Tibial nerve (tissue), 4 donors: Measurements from ENCODE around the gene FSD2. TPM values are rescaled to one million over a fixed set of nuclear protein-coding genes. Genes with fewer than 3 reads are reported as not detected.

Experiments
- DNase-seq, 2 donors: peaks; one replicate each; pipeline ENCODE4 v3.0.0-alpha.2; 2019; ENCODE audit warnings: low spot score in 2 of 2
- H3K27ac ChIP-seq, 4 donors: fragments of 200-600 bp; sonication (generic) in 3 of 4; one replicate each; pipeline ENCODE4 v1.5.1; 2017 to 2019; ENCODE audit warnings: mild to moderate bottlenecking in 1 of 4
- H3K27me3 ChIP-seq, 2 donors: fragments of 200-600 bp; sonication (generic) in 1 of 2; one replicate each; pipeline versions ENCODE4 v1.5.1 to v1.6.0; 2017 to 2019
- H3K36me3 ChIP-seq, 3 donors: fragments of 200-600 bp; sonication (generic); one replicate each; pipeline ENCODE4 v1.5.1; 2018 to 2019
- H3K4me1 ChIP-seq, 4 donors: fragments of 200-600 bp; sonication (generic) in 3 of 4; one replicate each; pipeline ENCODE4 v1.5.1; 2017 to 2019
- H3K4me3 ChIP-seq, 4 donors: fragments of 200-600 bp; sonication (generic) in 3 of 4; one replicate each; pipeline ENCODE4 v1.5.1; 2017 to 2019; ENCODE audit warnings: mild to moderate bottlenecking in 1 of 4, moderate library complexity in 1 of 4
- H3K9me3 ChIP-seq, 4 donors: fragments of 200-600 bp; sonication (generic) in 3 of 4; one replicate each; pipeline ENCODE4 v1.5.1; 2017 to 2019
- EP300 ChIP-seq, 2 donors: sonication (generic); formaldehyde crosslinking; IDR thresholded peaks; one replicate each; pipeline ENCODE4 v1.6.1; 2017; ENCODE audit warnings: antibody characterized with exemption in 2 of 2, mild to moderate bottlenecking in 1 of 2
- POLR2A ChIP-seq, 2 donors: fragments of 450-650 bp; IDR thresholded peaks; one replicate each; pipeline ENCODE4 v1.6.1; 2017; ENCODE audit warnings: antibody characterized with exemption in 2 of 2, mild to moderate bottlenecking in 2 of 2, moderate library complexity in 2 of 2
- WGBS, 2 donors: methylation state at CpG; one replicate each; pipeline ENCODE4 v1.1.5; 2018; 5-methylcytosine and 5-hydroxymethylcytosine counted together
- total RNA-seq, 4 donors: library from RNA; depleted of rRNA; stranded (reverse); fragments of >200 nt; gene quantifications; one replicate each; pipeline ENCODE4 v1.1.0, GENCODE V29; 2016
- TF ChIP-seq, protein P1 (sequence below), 5 experiments: fragments of 200-600 bp in 3 of 5; fragments of 450-650 bp in 2 of 5; sonication (generic) in 3 of 5; IDR thresholded peaks; one replicate each; pipeline ENCODE4 v1.5.1; 2016 to 2019; ENCODE audit warnings: antibody characterized with exemption in 5 of 5, mild to moderate bottlenecking in 3 of 5, moderate library complexity in 2 of 5

FSD2 gene, protein sequence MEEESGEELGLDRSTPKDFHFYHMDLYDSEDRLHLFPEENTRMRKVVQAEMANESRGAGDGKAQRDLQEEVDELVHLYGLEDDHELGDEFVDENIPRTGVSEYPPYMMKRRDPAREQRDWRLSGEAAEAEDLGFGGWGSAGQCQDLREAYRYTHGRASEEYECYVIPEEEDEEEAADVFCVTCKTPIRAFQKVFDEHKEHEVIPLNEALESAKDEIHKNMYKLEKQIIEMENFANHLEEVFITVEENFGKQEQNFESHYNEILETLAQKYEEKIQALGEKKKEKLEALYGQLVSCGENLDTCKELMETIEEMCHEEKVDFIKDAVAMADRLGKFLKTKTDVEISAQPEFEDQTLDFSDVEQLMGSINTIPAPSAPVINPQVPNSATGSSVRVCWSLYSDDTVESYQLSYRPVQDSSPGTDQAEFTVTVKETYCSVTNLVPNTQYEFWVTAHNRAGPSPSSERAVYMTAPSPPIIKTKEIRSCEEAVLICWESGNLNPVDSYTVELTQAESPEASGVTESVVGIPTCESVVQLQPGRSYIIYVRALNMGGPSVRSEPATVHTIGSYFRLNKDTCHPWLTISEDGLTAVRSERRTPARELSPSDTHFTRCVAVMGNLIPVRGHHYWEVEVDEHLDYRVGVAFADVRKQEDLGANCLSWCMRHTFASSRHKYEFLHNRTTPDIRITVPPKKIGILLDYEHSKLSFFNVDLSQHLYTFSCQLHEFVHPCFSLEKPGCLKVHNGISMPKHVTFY
- under 1 TPM in 1 of 4 donors, not detected in 3; 0.20 TPM for total RNA-seq

DNA sequence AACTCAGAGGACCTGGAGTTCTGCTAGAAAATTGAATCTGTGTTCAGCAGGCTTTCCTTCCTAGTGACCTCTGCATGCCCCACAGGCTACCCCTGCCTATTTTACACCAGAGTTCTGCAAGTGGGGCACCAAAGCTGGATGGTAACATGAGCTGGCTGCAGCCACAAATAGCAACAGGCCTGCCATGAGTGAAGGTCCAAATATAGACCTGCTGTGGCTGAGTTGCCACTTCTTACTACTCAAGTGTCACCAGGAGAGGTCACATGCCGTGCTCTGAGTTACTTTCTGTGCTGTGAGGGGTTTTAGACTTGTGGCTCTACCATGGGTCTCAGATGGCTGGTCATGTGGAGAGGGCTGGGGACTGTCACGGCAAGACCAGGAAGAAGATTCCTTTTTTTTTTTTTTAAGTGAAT lies at the start of gene FSD2:
TSS of gene FSD2 (minus strand) at position 76 of the 413 bp plus-strand sequence. CDS start 18,679 bp downstream, outside the sequence.
- no peak within 1 kb of the TSS for H3K4me3 ChIP-seq
- DNase-seq, result no peak
- no peaks in the 10 kb centered on the region for H3K9me3 ChIP-seq
- peaks cover 0 to 15% (median 0%) of the 10 kb centered on the region in 3 donors for H3K36me3 ChIP-seq
- WGBS, 2 donors, result 48 to 52% methylated on average over 2 of the region's 2 CpGs
- peaks cover 0 to 12% (median 0%) of the 10 kb centered on the region in 4 donors for H3K4me1 ChIP-seq
- H3K27ac ChIP-seq, result no peak within 1 kb of the TSS
- no peak for TF ChIP-seq POLR2A (IDR thresholded peaks at IDR 0.05)
- no peak for TF ChIP-seq EP300 (IDR thresholded peaks at IDR 0.05)
- TF ChIP-seq, protein P1, sequence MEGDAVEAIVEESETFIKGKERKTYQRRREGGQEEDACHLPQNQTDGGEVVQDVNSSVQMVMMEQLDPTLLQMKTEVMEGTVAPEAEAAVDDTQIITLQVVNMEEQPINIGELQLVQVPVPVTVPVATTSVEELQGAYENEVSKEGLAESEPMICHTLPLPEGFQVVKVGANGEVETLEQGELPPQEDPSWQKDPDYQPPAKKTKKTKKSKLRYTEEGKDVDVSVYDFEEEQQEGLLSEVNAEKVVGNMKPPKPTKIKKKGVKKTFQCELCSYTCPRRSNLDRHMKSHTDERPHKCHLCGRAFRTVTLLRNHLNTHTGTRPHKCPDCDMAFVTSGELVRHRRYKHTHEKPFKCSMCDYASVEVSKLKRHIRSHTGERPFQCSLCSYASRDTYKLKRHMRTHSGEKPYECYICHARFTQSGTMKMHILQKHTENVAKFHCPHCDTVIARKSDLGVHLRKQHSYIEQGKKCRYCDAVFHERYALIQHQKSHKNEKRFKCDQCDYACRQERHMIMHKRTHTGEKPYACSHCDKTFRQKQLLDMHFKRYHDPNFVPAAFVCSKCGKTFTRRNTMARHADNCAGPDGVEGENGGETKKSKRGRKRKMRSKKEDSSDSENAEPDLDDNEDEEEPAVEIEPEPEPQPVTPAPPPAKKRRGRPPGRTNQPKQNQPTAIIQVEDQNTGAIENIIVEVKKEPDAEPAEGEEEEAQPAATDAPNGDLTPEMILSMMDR (IDR thresholded peaks at IDR 0.05), result no peak
- no peaks in the 10 kb centered on the region for H3K27me3 ChIP-seq

DNA sequence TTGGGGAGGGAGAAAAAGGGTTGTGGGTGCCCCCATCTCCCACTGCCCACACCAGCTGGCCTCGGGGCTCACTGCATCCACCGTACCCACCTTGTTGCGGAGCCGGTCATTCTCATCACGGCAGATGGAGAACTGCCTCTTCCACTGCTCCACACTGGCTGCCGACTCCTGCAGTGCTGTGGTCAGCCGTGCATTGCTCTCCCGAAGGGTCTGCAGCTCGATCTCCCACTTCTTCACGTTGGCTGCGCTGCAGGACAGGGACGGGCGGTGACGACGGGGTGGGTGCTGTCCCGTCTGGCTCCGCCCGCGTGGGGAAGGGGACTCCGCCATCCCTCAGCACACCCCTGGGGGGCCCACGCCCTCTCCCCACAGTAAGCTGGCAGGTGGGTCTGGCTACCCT lies 48.7 kb upstream of the FSD2 start:
- no peak overlapping the region for H3K27ac ChIP-seq
- WGBS, 2 donors, result 91 to 93% methylated on average over 15 to 20 of the region's 21 CpGs
- H3K4me1 ChIP-seq, result peaks cover 0 to 6% (median 0%) of the 10 kb centered on the region in 4 donors
- no peak overlapping the region for H3K4me3 ChIP-seq
- no peaks in the 10 kb centered on the region for H3K9me3 ChIP-seq
- no peak for DNase-seq
- TF ChIP-seq, protein P1 (IDR thresholded peaks at IDR 0.05), result no peak
- TF ChIP-seq EP300 (IDR thresholded peaks at IDR 0.05) (no peak), POLR2A (IDR thresholded peaks at IDR 0.05) (no peak)
- no peaks in the 10 kb centered on the region for H3K27me3 ChIP-seq
- H3K36me3 ChIP-seq, result peaks cover 0 to 34% (median 0%) of the 10 kb centered on the region in 3 donors

DNA sequence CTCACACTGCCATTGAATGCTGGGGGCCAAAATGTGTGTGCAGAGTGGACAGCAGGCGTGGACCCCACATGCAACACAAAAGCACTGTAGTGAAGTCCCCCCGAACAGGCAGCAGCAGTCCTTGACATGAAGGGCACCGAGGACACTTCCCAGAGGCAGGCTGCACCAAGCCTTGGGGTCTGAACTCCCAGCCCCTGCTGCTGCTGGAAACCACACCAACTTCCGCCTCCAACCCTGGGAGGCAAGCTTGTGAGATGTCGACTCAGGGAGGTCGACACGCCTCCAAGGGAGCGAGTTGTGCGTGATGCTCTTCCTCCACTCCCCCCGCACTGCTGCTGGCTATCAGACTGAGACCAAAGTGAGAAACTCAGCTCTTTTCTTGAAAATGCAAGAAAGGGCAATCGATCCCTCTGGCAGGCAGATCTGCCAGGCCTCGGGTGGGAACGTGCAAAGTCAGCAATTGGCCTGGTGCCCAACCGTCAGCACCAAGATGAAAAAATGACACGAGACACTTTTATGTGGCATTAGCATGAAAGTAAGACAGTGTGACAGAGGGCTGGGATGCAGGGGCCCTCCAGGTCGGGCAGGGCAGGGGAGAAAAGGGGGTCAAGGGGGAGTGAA lies 47.2 kb upstream of the FSD2 start:
- Histone ChIP-seq H3K27me3 (no peaks in the 10 kb centered on the region), H3K9me3 (no peaks in the 10 kb centered on the region), H3K4me3 (no peak overlapping the region), H3K4me1 (peaks cover 0 to 11% (median 0%) of the 10 kb centered on the region in 4 donors), H3K27ac (no peak overlapping the region), H3K36me3 (peaks cover 0 to 28% (median 0%) of the 10 kb centered on the region in 3 donors)
- 58 to 64% methylated on average over 16 of the region's 16 CpGs for WGBS, 2 donors
- no peak for TF ChIP-seq EP300 (IDR thresholded peaks at IDR 0.05)
- no peak for TF ChIP-seq POLR2A (IDR thresholded peaks at IDR 0.05)
- TF ChIP-seq, protein P1 (IDR thresholded peaks at IDR 0.05), result no peak
- no peak for DNase-seq

DNA sequence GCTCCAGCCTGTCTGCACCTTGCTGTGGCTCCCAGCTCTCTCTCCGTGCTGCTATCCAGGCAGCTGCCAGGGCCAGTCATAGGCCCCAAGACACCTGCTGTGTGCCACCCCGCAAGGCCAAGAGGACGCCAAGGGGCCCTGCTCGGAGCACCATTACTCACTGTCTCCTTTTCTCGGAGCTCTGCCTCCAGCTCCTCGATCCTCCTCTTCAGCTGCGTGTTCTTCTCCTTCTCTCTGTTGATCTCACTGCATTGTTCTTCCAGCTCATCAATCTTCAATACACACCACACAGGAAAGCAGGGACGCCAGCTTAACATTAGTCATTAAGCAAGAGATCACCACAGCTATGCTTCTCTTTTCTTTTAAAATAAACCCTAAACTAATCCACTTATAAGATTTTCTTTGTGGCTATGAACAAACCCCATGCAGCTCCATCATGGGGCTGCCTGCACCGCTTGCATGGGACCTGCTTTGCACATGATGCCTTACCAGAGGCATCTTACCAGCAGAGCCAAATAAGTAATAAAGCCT lies 46.2 kb upstream of the FSD2 start:
- Histone ChIP-seq H3K9me3 (no peaks in the 10 kb centered on the region), H3K36me3 (peaks cover 0 to 28% (median 0%) of the 10 kb centered on the region in 3 donors), H3K4me1 (peaks cover 0 to 11% (median 0%) of the 10 kb centered on the region in 4 donors), H3K27me3 (no peaks in the 10 kb centered on the region), H3K27ac (no peak overlapping the region), H3K4me3 (no peak overlapping the region)
- no peak for DNase-seq
- TF ChIP-seq, protein P1 (IDR thresholded peaks at IDR 0.05), result no peak
- WGBS, 2 donors, result 76 to 89% methylated on average over 9 of the region's 9 CpGs
